HepG2 (cell line): ENCODE results near the gene STK39.
A peak's percentile ranks its signal among the peaks of the same experiment; 100 is the strongest.

Experiments used
- ATF6 ChIP-seq: sonication (generic); formaldehyde crosslinking; conservative IDR thresholded peaks from 2 replicates; pipeline ENCODE4 v1.4.0; 2020; ENCODE audit warnings: missing genetic modification reagents
- CTCF ChIP-seq: sonication (generic); formaldehyde crosslinking; IDR thresholded peaks from 2 replicates; pipeline ENCODE4 v1.5.0; 2020; ENCODE audit warnings: mild to moderate bottlenecking, missing genetic modification reagents, moderate library complexity
- IRF9 ChIP-seq: sonication (generic); formaldehyde crosslinking; IDR thresholded peaks from 2 replicates; pipeline ENCODE4 v1.8.0; 2022; ENCODE audit warnings: missing genetic modification reagents, mild to moderate bottlenecking, borderline replicate concordance
- MAFF ChIP-seq: IDR thresholded peaks from 2 replicates; pipeline ENCODE4 v1.6.1; 2011; ENCODE audit warnings: low read depth, low read length, improper control_type of control experiment
- ZBTB33 ChIP-seq: sonication (generic); formaldehyde crosslinking; IDR thresholded peaks from 2 replicates; pipeline ENCODE4 v1.4.0; 2020; ENCODE audit warnings: missing genetic modification reagents
- ZNF563 ChIP-seq: sonication (generic); formaldehyde crosslinking; IDR thresholded peaks from 2 replicates; pipeline ENCODE4 v1.8.0; 2022; ENCODE audit warnings: mild to moderate bottlenecking, moderate library complexity, missing genetic modification reagents

GRCh38 chr2:168222088-168222487 is 25.3 kb downstream of the STK39 start:
- TF ChIP-seq MAFF (0 out of 2 replicates have a peak, but pooled peaks have one; percentile 25), ZBTB33 (no peak), ATF6 (CRISPR knock-in tag) (no peak), ZNF563 (CRISPR knock-in tag) (no peak), IRF9 (CRISPR knock-in tag) (no peak), CTCF (CRISPR knock-in tag) (no peak)
